Large intestine (tissue), 3 donors: Measurements from ENCODE around the gene ZNF106. TPM values are rescaled to one million over a fixed set of nuclear protein-coding genes. Genes with fewer than 3 reads are reported as not detected.

Experiments
- DNase-seq, 2 donors: peaks; one replicate each; pipeline versions ENCODE4 v3.0.0 to v3.0.0-alpha.2; 2013
- H3K27ac ChIP-seq: one replicate; pipeline ENCODE4 v1.5.1; 2013; ENCODE audit warnings: low read length
- H3K27me3 ChIP-seq: 2 replicates; pipeline ENCODE4 v1.6.1; 2013; ENCODE audit warnings: low read length; ENCODE audit not compliant: control insufficient read depth, insufficient read depth
- H3K36me3 ChIP-seq: 2 replicates; pipeline ENCODE4 v1.6.1; 2013; ENCODE audit warnings: low read length; ENCODE audit not compliant: control insufficient read depth, insufficient read depth
- H3K4me1 ChIP-seq: one replicate; pipeline ENCODE4 v1.6.1; 2013; ENCODE audit warnings: low read length; ENCODE audit not compliant: control insufficient read depth, insufficient read depth
- H3K4me3 ChIP-seq: one replicate; pipeline ENCODE4 v1.5.1; 2013; ENCODE audit warnings: low read length
- H3K9me3 ChIP-seq: one replicate; pipeline ENCODE4 v1.6.1; 2013; ENCODE audit warnings: mild to moderate bottlenecking, low read depth, low read length, moderate library complexity; ENCODE audit not compliant: control insufficient read depth
- WGBS: methylation state at CpG from one replicate; pipeline ENCODE4 v1.1.5; 2013; ENCODE audit warnings: low lambda C conversion rate; ENCODE audit not compliant: insufficient coverage; 5-methylcytosine and 5-hydroxymethylcytosine counted together
- polyA plus RNA-seq: library from polyadenylated mRNA; unstranded; fragments of 120-200 nt; gene quantifications from one replicate; pipeline ENCODE4 v1.2.1, GENCODE V29; 2013

ZNF106 gene
- polyA plus RNA-seq, 1 donor: 28.8 TPM

GRCh38 chr15:42502477-42502876 lies 11.5 kb upstream of the ZNF106 start:
- peaks cover 4% of the 10 kb centered on the region for H3K36me3 ChIP-seq
- H3K4me3 ChIP-seq: no peak overlapping the region
- H3K9me3 ChIP-seq: no peaks in the 10 kb centered on the region
- 83% methylated on average over 1 of the region's 4 CpGs for WGBS
- no peak overlapping the region for H3K27ac ChIP-seq
- DNase-seq: no peak
- no peaks in the 10 kb centered on the region for H3K27me3 ChIP-seq
- H3K4me1 ChIP-seq: peaks cover 28% of the 10 kb centered on the region

- Histone ChIP-seq H3K27me3 (no peaks in the 10 kb centered on the region), H3K27ac (peak overlapping the region; percentile 87), H3K36me3 (peaks cover 4% of the 10 kb centered on the region), H3K4me3 (no peak overlapping the region), H3K4me1 (peaks cover 32% of the 10 kb centered on the region), H3K9me3 (no peaks in the 10 kb centered on the region)
- no peak for DNase-seq
- 100% methylated on average over 1 of the region's 12 CpGs for WGBS
These were observed 9.1 kb upstream of the ZNF106 start for GRCh38 chr15:42499858-42500609.

- WGBS: 20% methylated on average over 1 of the region's 6 CpGs
- H3K9me3 ChIP-seq: no peaks in the 10 kb centered on the region
- H3K27ac ChIP-seq: peak overlapping the region; percentile 87
- no peak overlapping the region for H3K4me3 ChIP-seq
- peak; percentile 72 to 90 for DNase-seq
- peaks cover 34% of the 10 kb centered on the region for H3K4me1 ChIP-seq
- H3K27me3 ChIP-seq: no peaks in the 10 kb centered on the region
- peaks cover 4% of the 10 kb centered on the region for H3K36me3 ChIP-seq
These were observed 7.5 kb upstream of the ZNF106 start for GRCh38 chr15:42498212-42499068.

GRCh38 chr15:42495361-42496212 lies 4.6 kb upstream of the ZNF106 start, which contains the start of gene SNAP23:
Gene SNAP23, plus strand, starts transcription at chr15:42495634. Its CDS starts 16,213 bp downstream, at chr15:42511847.
- 0% methylated on average over 3 of the region's 43 CpGs for WGBS

GRCh38 chr15:42494998-42495360 lies 4.0 kb upstream of the ZNF106 start:
- Histone ChIP-seq H3K4me1 (peaks cover 37% of the 10 kb centered on the region), H3K27ac (peak overlapping the region; percentile 68), H3K27me3 (no peaks in the 10 kb centered on the region), H3K36me3 (no peaks in the 10 kb centered on the region), H3K9me3 (no peaks in the 10 kb centered on the region), H3K4me3 (peak overlapping the region; percentile 58)
- WGBS: 0% methylated on average over 3 of the region's 10 CpGs
- DNase-seq: no peak

More at GRCh38 chr15:42495361-42496212, 4.6 kb upstream of the ZNF106 start, which contains the start of gene SNAP23:
- H3K4me3 ChIP-seq: peak within 1 kb of the TSS; percentile 58
- H3K36me3 ChIP-seq: no peaks in the 10 kb centered on the region
- H3K27ac ChIP-seq: peak within 1 kb of the TSS; percentile 68
- H3K9me3 ChIP-seq: no peaks in the 10 kb centered on the region
- DNase-seq: peak; percentile 97
- H3K27me3 ChIP-seq: no peaks in the 10 kb centered on the region
- H3K4me1 ChIP-seq: peaks cover 40% of the 10 kb centered on the region

GRCh38 chr15:42493679-42494078 lies 2.7 kb upstream of the ZNF106 start:
- no peaks in the 10 kb centered on the region for H3K27me3 ChIP-seq
- H3K9me3 ChIP-seq: no peaks in the 10 kb centered on the region
- peaks cover 24% of the 10 kb centered on the region for H3K4me1 ChIP-seq
- H3K4me3 ChIP-seq: no peak overlapping the region
- H3K27ac ChIP-seq: no peak overlapping the region
- no peak for DNase-seq
- 83% methylated on average over 1 of the region's 1 CpG for WGBS
- no peaks in the 10 kb centered on the region for H3K36me3 ChIP-seq

- peak overlapping the region; percentile 91 for H3K4me3 ChIP-seq
- H3K9me3 ChIP-seq: no peaks in the 10 kb centered on the region
- peak overlapping the region; percentile 93 for H3K27ac ChIP-seq
- H3K27me3 ChIP-seq: no peaks in the 10 kb centered on the region
- H3K36me3 ChIP-seq: no peaks in the 10 kb centered on the region
- DNase-seq: peak in 1 of 2 donors; percentile 19
- 50% methylated on average over 2 of the region's 18 CpGs for WGBS
- peaks cover 10% of the 10 kb centered on the region for H3K4me1 ChIP-seq
These were observed 741 bp upstream of the ZNF106 start for GRCh38 chr15:42491539-42492225.

GRCh38 chr15:42490291-42490670 lies 660 bp downstream of the ZNF106 start:
- 0% methylated on average over 1 of the region's 11 CpGs for WGBS
- peak in 1 of 2 donors; percentile 50 for DNase-seq
- H3K27me3 ChIP-seq: no peaks in the 10 kb centered on the region
- H3K36me3 ChIP-seq: no peaks in the 10 kb centered on the region
- H3K27ac ChIP-seq: peak overlapping the region; percentile 93
- peaks cover 10% of the 10 kb centered on the region for H3K4me1 ChIP-seq
- H3K4me3 ChIP-seq: peak overlapping the region; percentile 91
- H3K9me3 ChIP-seq: no peaks in the 10 kb centered on the region

GRCh38 chr15:42483677-42484076 lies 7.3 kb downstream of the ZNF106 start:
- Histone ChIP-seq H3K27me3 (no peaks in the 10 kb centered on the region), H3K4me3 (no peak overlapping the region), H3K27ac (no peak overlapping the region), H3K36me3 (peaks cover 2% of the 10 kb centered on the region), H3K4me1 (no peaks in the 10 kb centered on the region), H3K9me3 (no peaks in the 10 kb centered on the region)
- no peak for DNase-seq
- 100% methylated on average over 1 of the region's 1 CpG for WGBS
